ENCODE results near the gene ZNF775.

- TF ChIP-seq REST (IDR thresholded peaks at IDR 0.05; ENCODE audit: low read depth) (no peak), NFIC (IDR thresholded peaks at IDR 0.05) (no peak)
Observed at GRCh38 chr7:150401424-150401790, 22.3 kb downstream of the ZNF775 start.

Data from Ishikawa (cell line).